K562 (cell line): ENCODE measurements around the gene NAV2. TPM values are rescaled to one million over a fixed set of nuclear protein-coding genes. Genes with fewer than 3 reads are reported as not detected.

Experiments
- ATAC-seq: fragments of 200-7000 bp; cut with Tn5 transposase; 3 replicates; pipeline ENCODE4 v1.9.1; 2020; ENCODE audit warnings: moderate library complexity
- BruUV-seq: library from RNA; stranded (reverse); fragments of 400-500 nt; replicated peaks from 2 replicates; lab custom pipeline; 2021; lab: Mats Ljungman, UMichigan
- CTCF ChIA-PET: fragments of 300-600 bp; formaldehyde crosslinking; extraction: SDS; loops from one replicate; lab custom pipeline; 2021; ENCODE audit warnings: low intra/inter-chr PET ratio; lab: Yijun Ruan, JAX
- POLR2A ChIA-PET: fragments of 300-600, 350-650 bp; sonication (Branson Sonifier 250); formaldehyde crosslinking; extraction: SDS; loops from one replicate; lab custom pipeline; 2021; ENCODE audit warnings: antibody characterized with exemption, inconsistent platforms; lab: Yijun Ruan, JAX
- DNase-seq, 4 experiments: peaks; one replicate each; pipeline versions ENCODE4 v3.0.0 to v3.0.0-alpha.2; 2011 to 2018; ENCODE audit warnings: low spot score in 3 of 4, mixed read lengths in 3 of 4; ENCODE audit errors: extremely low read depth in 1 of 4
- FAIRE-seq: peaks from 2 replicates; lab custom pipeline; 2011; peaks lifted over from hg19 to GRCh38; lab: Jason Lieb, UNC
- H2AFZ ChIP-seq: 2 replicates; pipeline ENCODE4 v1.6.0; 2011; ENCODE audit warnings: low read depth, low read length, control low read depth, inconsistent platforms
- H3K27ac ChIP-seq: fragments of 200-600 bp; 3 replicates; pipeline ENCODE4 v1.8.0; 2011; ENCODE audit warnings: low read depth, mild to moderate bottlenecking, control low read depth, inconsistent platforms, low read length, moderate library complexity, mixed read lengths; ENCODE audit errors: extremely low read depth
- H3K27me3 ChIP-seq, 2 experiments: fragments of 300-600 bp in 1 of 2; 2 replicates in 1 of 2; 3 replicates in 1 of 2; pipeline versions ENCODE4 v1.6.0 to v1.8.0; 2011; ENCODE audit warnings: inconsistent platforms in 2 of 2, low read length in 2 of 2, mild to moderate bottlenecking in 1 of 2, mixed read lengths in 1 of 2, moderate library complexity in 1 of 2; ENCODE audit not compliant: control insufficient read depth in 2 of 2, insufficient read depth in 2 of 2
- H3K36me3 ChIP-seq: fragments of 300-600 bp; 3 replicates; pipeline ENCODE4 v1.8.0; 2011; ENCODE audit warnings: mild to moderate bottlenecking, low read length, inconsistent platforms; ENCODE audit not compliant: control insufficient read depth, insufficient read depth
- H3K4me1 ChIP-seq, 2 experiments: fragments of 200-600 bp in 1 of 2; replicated peaks in 1 of 2; 2 replicates in 1 of 2; 3 replicates in 1 of 2; pipeline versions ENCODE4 v1.5.1 to v1.8.0; 2011; ENCODE audit warnings: inconsistent platforms in 2 of 2, low read length in 2 of 2, mild to moderate bottlenecking in 1 of 2, mixed read lengths in 1 of 2, moderate library complexity in 1 of 2; ENCODE audit not compliant: control insufficient read depth in 2 of 2, insufficient read depth in 2 of 2
- H3K4me2 ChIP-seq: 2 replicates; pipeline ENCODE4 v1.6.1; 2011; ENCODE audit warnings: low read length, control low read depth, inconsistent platforms, mixed read lengths; ENCODE audit not compliant: insufficient read depth
- H3K4me3 ChIP-seq: fragments of 200-600 bp; sonication (generic), shearing (Covaris generic); 2 replicates; pipeline ENCODE4 v1.5.1; 2016; ENCODE audit warnings: control low read depth, inconsistent platforms
- H3K79me2 ChIP-seq: fragments of 200-600 bp; 3 replicates; pipeline ENCODE4 v1.8.0; 2011; ENCODE audit warnings: low read length, inconsistent platforms; ENCODE audit not compliant: control insufficient read depth, insufficient read depth
- H3K9ac ChIP-seq, 2 experiments: 2 replicates each; pipeline versions ENCODE4 v1.6.0 to v1.6.1; 2011; ENCODE audit warnings: low read depth in 2 of 2, low read length in 2 of 2, control low read depth in 1 of 2, inconsistent platforms in 1 of 2, mild to moderate bottlenecking in 1 of 2, mixed read lengths in 1 of 2; ENCODE audit not compliant: insufficient read depth in 1 of 2
- H3K9me1 ChIP-seq: one replicate; pipeline ENCODE4 v1.6.0; 2011; ENCODE audit warnings: inconsistent platforms, mild to moderate bottlenecking, low read length, moderate library complexity; ENCODE audit not compliant: control insufficient read depth, insufficient read depth
- H3K9me3 ChIP-seq: replicated peaks from 2 replicates; pipeline ENCODE4 v1.5.1; 2011; ENCODE audit warnings: low read depth, low read length, inconsistent platforms; ENCODE audit not compliant: control insufficient read depth, insufficient read depth
- H4K20me1 ChIP-seq: replicated peaks from 2 replicates; pipeline ENCODE4 v1.6.1; 2011; ENCODE audit warnings: low read length, inconsistent platforms, mixed read lengths; ENCODE audit not compliant: control insufficient read depth, insufficient read depth
- GABPA ChIP-seq: fragments of 200-800 bp; sonication (Bioruptor generic); conservative IDR thresholded peaks from 2 replicates; pipeline ENCODE4 v1.6.1; 2016; ENCODE audit warnings: low read depth, missing genetic modification characterization, missing compliant biosample characterization
- ZHX1 ChIP-seq: fragments of 150-350 bp; conservative IDR thresholded peaks from 2 replicates; pipeline ENCODE4 v1.6.1; 2014; ENCODE audit warnings: low read length
- WGBS: fragments of 100-300 bp; shearing (Covaris generic); methylation state at CpG from one replicate; pipeline ENCODE4 v1.1.6; 2016; ENCODE audit warnings: low coverage, mixed read lengths; ENCODE audit not compliant: insufficient coverage; ENCODE audit errors: missing lambda C conversion rate; 5-methylcytosine and 5-hydroxymethylcytosine counted together
- in situ Hi-C: fragments of 300-500 bp; cut with MboI; formaldehyde crosslinking; loops from 4 replicates; pipeline ENCODE4 v1.15.0; 2018; ENCODE audit warnings: inconsistent platforms, mixed read lengths
- intact Hi-C: fragments of 100-400 bp; cut with micrococcal nuclease; formaldehyde crosslinking; loops from 2 replicates; pipeline ENCODE4 v1.14.2; 2022
- polyA plus RNA-seq, 8 experiments: library from polyadenylated mRNA; depleted of rRNA in 4 of 8; stranded (reverse) in 5 of 8; unstranded in 3 of 8; fragments of >200 nt; fragmentation: Nextera tagmentation in 2 of 8; fragmentation: Illumina TruSeq in 1 of 8; extraction: Ambion mirVana in 2 of 8; extraction: Trizol in 1 of 8; gene quantifications; 2 replicates each; pipeline versions ENCODE4 v1.2.1 to v1.2.3, GENCODE V29; 2011 to 2014; ENCODE audit warnings: inconsistent platforms in 1 of 8, missing spikeins in 1 of 8
- total RNA-seq, 7 experiments: library from RNA; depleted of rRNA in 6 of 7; stranded (reverse); fragments of >200 nt in 6 of 7; fragmentation: Illumina TruSeq in 2 of 7; extraction: Trizol in 2 of 7; gene quantifications; 2 replicates each; pipeline versions ENCODE4 v1.2.1 to v1.2.3, GENCODE V29; 2011 to 2021; ENCODE audit warnings: low replicate concordance in 1 of 7

The NAV2 gene
- total and polyA plus RNA-seq, 9 of the 15 experiments (the other 6 are each of a cell fraction or from before 2014, with no cell fraction given) = 0.03 to 0.35 (median 0.05) TPM

- H3K79me2 ChIP-seq = no peaks in the 10 kb centered on the region
- H3K9ac ChIP-seq = no peak overlapping the region
- ChIA-PET CTCF (no interaction called here), POLR2A (no interaction called here)
- WGBS = 0% methylated on average over 4 of the region's 4 CpGs
- no peak overlapping the region for H2AFZ ChIP-seq
- no peak overlapping the region for H3K4me3 ChIP-seq
- no peaks in the 10 kb centered on the region for H3K9me1 ChIP-seq
- ATAC-seq = no peak
- H3K9me3 ChIP-seq = no peaks in the 10 kb centered on the region
- BruUV-seq = no TSS peak
- peaks cover 0 to 5% of the 10 kb centered on the region in 2 experiments; a peak in 2 of 5 replicates for H3K4me1 ChIP-seq
- no peak overlapping the region for H3K4me2 ChIP-seq
- in situ Hi-C loops = no loop called here
- peak; percentile 35 for TF ChIP-seq GABPA
- TF ChIP-seq ZHX1 = no peak
- no peak for DNase-seq
- no peak overlapping the region for H3K27ac ChIP-seq
- H3K27me3 ChIP-seq = peaks cover 0 to 3% of the 10 kb centered on the region in 2 experiments; a peak in 2 of 5 replicates
- no peaks in the 10 kb centered on the region for H4K20me1 ChIP-seq
- H3K36me3 ChIP-seq = no peaks in the 10 kb centered on the region
- FAIRE-seq = no peak
- intact Hi-C loops = no loop called here
Observed at GRCh38 chr11:19664886-19665548, 47.6 kb upstream of the NAV2 start.
